Pancreas (tissue), 10 donors: Measurements from ENCODE around the gene PGLYRP4. TPM values are rescaled to one million over a fixed set of nuclear protein-coding genes. Genes with fewer than 3 reads are reported as not detected.

ENCODE experiments used
- ATAC-seq, 4 donors: fragments of 200-7000 bp; cut with Tn5 transposase; one replicate each; pipeline versions ENCODE4 v1.8.0 to v1.9.1; 2020; ENCODE audit warnings: mild to moderate bottlenecking in 4 of 4, moderate library complexity in 4 of 4
- DNase-seq, 6 donors: peaks; one replicate each; pipeline ENCODE4 v3.0.0-alpha.2; 2020
- FAIRE-seq: peaks from 2 replicates; lab custom pipeline; 2012; peaks lifted over from hg19 to GRCh38; lab: Jason Lieb, UNC
- H3K27ac ChIP-seq, 4 donors: fragments of 200-600 bp; sonication (generic); 1 replicate in 3 of 4; 2 replicates in 1 of 4; pipeline versions ENCODE4 v1.5.0 to v1.8.0; 2020
- H3K27me3 ChIP-seq, 4 donors: fragments of 200-600 bp; one replicate each; pipeline ENCODE4 v1.8.0; 2021
- H3K36me3 ChIP-seq, 3 donors: fragments of 200-600 bp; sonication (generic) in 1 of 3; one replicate each; pipeline versions ENCODE4 v1.5.0 to v1.8.0; 2020 to 2021
- H3K4me1 ChIP-seq, 3 donors: fragments of 200-600 bp; one replicate each; pipeline ENCODE4 v1.8.0; 2021
- H3K4me3 ChIP-seq, 4 donors: fragments of 200-600 bp; sonication (generic) in 2 of 4; one replicate each; pipeline versions ENCODE4 v1.5.0 to v1.8.0; 2020 to 2021
- H3K9me3 ChIP-seq, 4 donors: fragments of 200-600 bp; one replicate each; pipeline ENCODE4 v1.8.0; 2021
- CTCF ChIP-seq, 4 donors: fragments of 200-600 bp; sonication (generic) in 3 of 4; IDR thresholded peaks; one replicate each; pipeline versions ENCODE4 v1.5.0 to v1.8.0; 2021; ENCODE audit warnings: antibody characterized with exemption in 4 of 4
- WGBS, 2 donors: extraction: QIAGEN DNeasy Blood & Tissue Kit; methylation state at CpG; one replicate each; pipeline ENCODE4 v1.1.7; 2013; 5-methylcytosine and 5-hydroxymethylcytosine counted together
- intact Hi-C, 3 donors: fragments of 100-400 bp; cut with DNase I; formaldehyde crosslinking; loops; one replicate each; pipeline versions ENCODE4 v1.11.1 to v1.14.2; 2022
- polyA plus RNA-seq, 2 donors: library from polyadenylated mRNA; stranded (reverse); fragments of 200-250 nt; gene quantifications; one replicate each; pipeline ENCODE4 v1.2.3, GENCODE V29; 2013
- total RNA-seq, 6 donors: library from RNA; stranded (reverse); fragmentation: NEBNext Ultra II Directional in 4 of 6; extraction: Animal tissue kit (Norgen Biotek cat#: 25700) in 4 of 6; gene quantifications; one replicate each; pipeline versions ENCODE4 v1.2.1 to v1.2.4, GENCODE V29; 2021 to 2023
- donor health status: healthy with polysubstance abuse.
- donor health status: DM: no; HTN: no; CAD: no; lungs with moderate emphysema.
- donor health status: DM: no; HTN: no; CAD: no.
- donor health status: control.
- donor health status: control.
- donor health status: Bipolar disorder and iron deficiency.
- donor health status: DM: yes; HTN: yes; CAD: no.
- donor health status: DM: no; HTN: no; CAD: no.
- donor health status: DM: no; HTN: no; CAD: no.
- donor health status: DM: yes; HTN: yes; CAD: no.

PGLYRP4 gene
- total RNA-seq (under 1 TPM in 1 of 6 donors, not detected in 5; 0.37 TPM), polyA plus RNA-seq (not detected)

- no peaks in the 10 kb centered on the region for H3K4me1 ChIP-seq
- no peak for DNase-seq
- no peaks in the 10 kb centered on the region for H3K36me3 ChIP-seq
- H3K27ac ChIP-seq = no peak within 1 kb of the TSS
- no peaks in the 10 kb centered on the region for H3K9me3 ChIP-seq
- H3K4me3 ChIP-seq = no peak within 1 kb of the TSS
- TF ChIP-seq CTCF (IDR thresholded peaks at IDR 0.05) = no peak
- H3K27me3 ChIP-seq = peaks cover 0 to 16% (median 0%) of the 10 kb centered on the region in 4 donors
- 40 to 55% methylated on average over 9 to 10 of the region's 10 CpGs for WGBS, 2 donors
- no peak for ATAC-seq
- no peak for FAIRE-seq
- intact Hi-C loops = no loop called here
These were observed at the start of gene PGLYRP4 for GRCh38 chr1:153348511-153349362. Gene PGLYRP4, minus strand, starts transcription at chr1:153348841. Its CDS starts 909 bp downstream, at chr1:153347932.

GRCh38 chr1:153397924-153398651, 49.4 kb upstream of the PGLYRP4 start:
- 58 to 70% methylated on average over 6 of the region's 6 CpGs for WGBS, 2 donors
- H3K27ac ChIP-seq = no peak overlapping the region
- TF ChIP-seq CTCF (IDR thresholded peaks at IDR 0.05) = no peak
- ATAC-seq (no peak), FAIRE-seq (no peak), DNase-seq (no peak)
- no peaks in the 10 kb centered on the region for H3K36me3 ChIP-seq
- no peaks in the 10 kb centered on the region for H3K9me3 ChIP-seq
- intact Hi-C loops = no loop called here
- H3K4me1 ChIP-seq = no peaks in the 10 kb centered on the region
- H3K4me3 ChIP-seq = no peak overlapping the region
- H3K27me3 ChIP-seq = no peaks in the 10 kb centered on the region

DNA sequence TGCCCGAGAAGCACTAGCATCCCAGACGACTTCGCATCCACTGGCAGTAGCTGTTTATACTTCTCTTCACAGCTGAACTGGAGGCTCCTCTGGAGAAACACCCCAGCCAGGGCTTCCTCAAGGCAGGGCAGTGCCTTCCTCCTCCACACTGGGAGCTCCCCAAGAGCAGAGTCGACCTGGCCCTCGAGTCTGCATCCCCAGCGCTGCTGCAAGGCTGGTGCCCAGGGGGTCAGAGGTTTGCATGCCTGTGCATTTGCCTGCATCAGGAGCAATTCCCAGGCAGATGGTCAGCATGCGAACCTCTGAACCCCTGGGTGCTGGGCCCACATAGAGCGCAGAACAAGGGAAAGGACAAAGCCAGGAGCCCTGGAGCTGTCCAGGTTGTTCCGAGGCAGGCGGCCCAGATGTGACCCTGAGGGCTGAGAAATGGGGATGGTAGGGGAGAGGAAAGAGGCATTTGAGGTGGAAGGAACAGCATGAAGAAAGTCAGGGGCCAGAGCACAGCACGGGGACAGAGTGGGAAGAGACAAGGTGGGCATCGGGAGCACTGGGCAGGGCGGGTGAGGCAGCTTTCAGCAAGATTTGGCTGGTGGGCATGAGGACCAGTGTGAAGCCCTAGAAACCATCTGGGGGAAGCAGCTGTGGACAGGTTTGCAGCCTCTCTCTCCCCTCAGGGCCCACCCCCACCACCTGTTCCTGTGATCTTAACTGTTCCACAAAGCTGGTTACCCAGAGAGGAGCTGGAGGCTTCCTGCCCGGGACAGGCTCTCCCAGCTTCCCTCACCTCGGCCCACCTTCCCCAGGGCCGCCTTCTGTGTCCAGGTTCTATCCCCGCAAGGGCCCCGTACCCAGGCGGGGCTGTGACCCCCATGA, 48.6 kb upstream of the PGLYRP4 start:
- no peak for TF ChIP-seq CTCF (IDR thresholded peaks at IDR 0.05)
- ATAC-seq = no peak
- Histone ChIP-seq H3K9me3 (no peaks in the 10 kb centered on the region), H3K4me3 (no peak overlapping the region), H3K36me3 (no peaks in the 10 kb centered on the region), H3K27ac (no peak overlapping the region), H3K27me3 (no peaks in the 10 kb centered on the region), H3K4me1 (no peaks in the 10 kb centered on the region)
- intact Hi-C loops = no loop called here
- 59 to 73% methylated on average over 19 of the region's 19 CpGs for WGBS, 2 donors
- no peak for FAIRE-seq
- no peak for DNase-seq

DNA sequence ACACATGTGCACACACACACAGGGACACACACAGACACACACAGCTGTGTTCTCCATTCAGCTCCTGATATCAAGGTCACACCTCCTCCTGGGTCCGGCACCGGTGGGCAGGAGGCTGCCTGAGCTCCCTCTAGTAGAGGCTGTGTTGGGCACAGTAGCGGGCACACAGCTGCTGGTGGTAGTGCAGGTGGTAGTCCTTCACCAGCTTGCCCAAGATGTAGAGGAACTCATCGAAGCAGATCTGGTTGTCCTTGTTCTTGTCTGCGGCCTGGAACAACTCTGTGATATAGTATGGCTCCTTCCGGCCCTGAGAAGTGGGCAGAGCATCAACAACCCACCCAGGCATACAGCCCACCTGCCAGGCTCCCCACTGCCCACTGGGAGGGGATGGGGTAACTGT, 47.8 kb upstream of the PGLYRP4 start:
- 52 to 67% methylated on average over 6 of the region's 6 CpGs for WGBS, 2 donors
- ATAC-seq (no peak), DNase-seq (no peak), FAIRE-seq (no peak)
- Histone ChIP-seq H3K4me1 (no peaks in the 10 kb centered on the region), H3K36me3 (no peaks in the 10 kb centered on the region), H3K27me3 (no peaks in the 10 kb centered on the region), H3K4me3 (no peak overlapping the region), H3K27ac (no peak overlapping the region), H3K9me3 (no peaks in the 10 kb centered on the region)
- intact Hi-C loops = no loop called here
- no peak for TF ChIP-seq CTCF (IDR thresholded peaks at IDR 0.05)
